ENCODE results near the gene DYNC1I2.

The DYNC1I2 gene

DNA sequence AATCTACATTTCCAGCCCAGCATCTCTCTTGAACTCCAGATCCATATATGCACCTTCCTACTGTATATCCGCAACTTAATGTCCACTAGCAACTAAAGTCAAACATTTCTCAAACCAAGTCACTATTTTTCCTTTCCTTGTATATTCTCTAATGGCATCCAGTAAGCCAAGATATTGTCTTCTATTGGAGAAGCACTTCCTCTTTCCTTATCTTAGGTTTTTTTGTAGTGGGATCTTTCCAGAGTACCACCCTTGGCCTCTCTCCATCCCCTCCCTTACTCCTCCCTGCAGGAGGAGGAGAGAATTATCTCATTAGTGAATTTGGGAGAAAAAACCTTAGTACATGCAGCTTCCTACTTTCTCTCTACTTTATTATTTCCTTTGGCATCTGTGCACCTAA lies 8.7 kb upstream of the DYNC1I2 start:
- Histone ChIP-seq H3K36me3 (ENCODE audit: insufficient read depth, low read length) (no peaks in the 10 kb centered on the region), H3K4me1 (ENCODE audit: control insufficient read depth, insufficient read depth, low read length) (no peaks in the 10 kb centered on the region), H3K9ac (ENCODE audit: low read depth, low read length) (no peak overlapping the region), H3K9me3 (replicated peaks; ENCODE audit: low read length) (no peaks in the 10 kb centered on the region), H3K4me3 (ENCODE audit: low read length) (no peak overlapping the region), H3K27me3 (ENCODE audit: control insufficient read depth, insufficient read depth, low read length) (no peaks in the 10 kb centered on the region), H3K4me2 (ENCODE audit: low read length) (no peak overlapping the region)

DNA sequence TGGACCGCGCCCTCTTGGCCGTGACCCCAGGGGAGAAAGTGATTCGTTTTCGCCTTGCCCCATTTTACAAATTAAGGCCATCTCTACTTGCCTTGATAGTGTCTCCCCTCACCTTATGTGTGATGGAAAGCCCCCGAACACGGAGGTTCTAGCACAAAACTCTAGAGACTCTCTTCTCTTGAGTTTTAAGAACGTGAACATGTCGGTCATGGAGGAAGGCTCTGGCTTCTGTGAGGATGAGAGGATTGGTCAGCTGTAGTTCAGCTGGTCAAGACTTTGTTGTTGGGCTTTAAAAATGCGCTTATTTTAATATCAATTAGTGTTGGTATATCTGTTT lies 828 bp downstream of the DYNC1I2 start:
- no peaks in the 10 kb centered on the region for H3K27me3 ChIP-seq (ENCODE audit: control insufficient read depth, insufficient read depth, low read length)
- peak overlapping the region; percentile 94 for H3K4me2 ChIP-seq (ENCODE audit: low read length)
- H3K36me3 ChIP-seq (ENCODE audit: insufficient read depth, low read length): peaks cover 23% of the 10 kb centered on the region
- H3K4me3 ChIP-seq (ENCODE audit: low read length): peak overlapping the region; percentile 88
- no peaks in the 10 kb centered on the region for H3K9me3 ChIP-seq (replicated peaks; ENCODE audit: low read length)
- peaks cover 6% of the 10 kb centered on the region for H3K4me1 ChIP-seq (ENCODE audit: control insufficient read depth, insufficient read depth, low read length)
- peak overlapping the region; percentile 98 for H3K9ac ChIP-seq (ENCODE audit: low read depth, low read length)

DNA sequence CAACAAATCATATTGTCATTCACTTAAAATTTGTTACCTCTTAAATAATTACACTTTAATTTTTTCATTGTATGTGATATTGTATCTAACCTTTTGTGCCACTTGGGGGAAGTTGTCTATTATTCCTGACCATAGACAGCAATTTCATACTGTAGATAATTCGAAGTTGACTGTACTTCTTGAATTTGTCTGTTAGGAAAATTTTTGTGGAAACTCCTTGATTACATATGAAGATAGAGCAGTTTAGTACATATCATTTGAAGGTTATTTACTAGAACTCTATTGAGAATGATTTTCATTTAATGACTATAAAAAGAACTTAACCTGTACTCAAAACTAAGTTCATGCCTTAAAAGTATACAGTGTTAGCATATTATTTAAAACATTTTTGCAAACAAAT lies 5.1 kb downstream of the DYNC1I2 start:
- H3K9ac ChIP-seq (ENCODE audit: low read depth, low read length): no peak overlapping the region
- peaks cover 59% of the 10 kb centered on the region for H3K36me3 ChIP-seq (ENCODE audit: insufficient read depth, low read length)
- H3K27me3 ChIP-seq (ENCODE audit: control insufficient read depth, insufficient read depth, low read length): no peaks in the 10 kb centered on the region

DNA sequence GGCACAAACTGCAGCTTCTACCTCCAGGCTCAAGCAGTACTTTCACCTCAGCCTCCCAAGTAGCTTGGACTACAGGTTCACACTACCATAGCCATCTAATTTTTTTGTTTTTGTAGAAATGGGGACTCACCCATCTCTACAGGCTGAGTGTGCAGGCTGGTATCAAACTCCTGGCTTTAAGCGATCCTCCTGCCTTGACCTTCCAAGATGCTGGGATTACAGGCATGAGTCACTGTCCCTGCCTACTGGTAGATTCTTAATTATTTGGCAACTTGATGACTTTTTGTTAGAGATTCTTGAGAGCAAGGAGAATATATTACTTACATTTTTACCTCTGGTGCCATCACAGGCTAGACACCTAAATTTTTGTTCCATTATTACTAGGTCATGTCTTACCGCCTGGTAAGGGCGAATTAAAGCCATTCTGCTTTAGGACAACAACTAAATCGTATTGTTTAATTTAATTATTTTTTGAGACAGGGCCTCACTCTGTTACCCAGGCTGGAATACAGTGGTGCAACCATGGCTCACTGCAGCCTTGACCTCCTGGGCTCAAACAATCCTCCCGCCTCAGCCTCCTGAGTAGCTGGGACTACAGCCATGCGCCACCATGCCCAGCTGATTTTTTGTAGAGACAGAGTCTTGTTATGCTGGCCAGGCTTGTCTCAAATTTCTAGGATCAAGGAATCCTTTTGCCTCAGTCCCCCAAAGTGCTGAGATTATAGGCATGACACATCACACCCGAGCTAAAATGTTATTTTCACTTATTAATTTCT lies 15.7 kb downstream of the DYNC1I2 start:
- no peak overlapping the region for H3K9ac ChIP-seq (ENCODE audit: low read depth, low read length)
- no peak overlapping the region for H3K4me3 ChIP-seq (ENCODE audit: low read length)
- H3K9me3 ChIP-seq (replicated peaks; ENCODE audit: low read length): no peaks in the 10 kb centered on the region
- no peak overlapping the region for H3K4me2 ChIP-seq (ENCODE audit: low read length)
- peaks cover 21% of the 10 kb centered on the region for H3K4me1 ChIP-seq (ENCODE audit: control insufficient read depth, insufficient read depth, low read length)
- peaks cover 21% of the 10 kb centered on the region for H3K36me3 ChIP-seq (ENCODE audit: insufficient read depth, low read length)
- H3K27me3 ChIP-seq (ENCODE audit: control insufficient read depth, insufficient read depth, low read length): no peaks in the 10 kb centered on the region

More for the DNA sequence above, 5.1 kb downstream of the DYNC1I2 start:
- Histone ChIP-seq H3K4me1 (ENCODE audit: control insufficient read depth, insufficient read depth, low read length) (peaks cover 6% of the 10 kb centered on the region), H3K4me2 (ENCODE audit: low read length) (no peak overlapping the region), H3K4me3 (ENCODE audit: low read length) (no peak overlapping the region), H3K9me3 (replicated peaks; ENCODE audit: low read length) (no peaks in the 10 kb centered on the region)

DNA sequence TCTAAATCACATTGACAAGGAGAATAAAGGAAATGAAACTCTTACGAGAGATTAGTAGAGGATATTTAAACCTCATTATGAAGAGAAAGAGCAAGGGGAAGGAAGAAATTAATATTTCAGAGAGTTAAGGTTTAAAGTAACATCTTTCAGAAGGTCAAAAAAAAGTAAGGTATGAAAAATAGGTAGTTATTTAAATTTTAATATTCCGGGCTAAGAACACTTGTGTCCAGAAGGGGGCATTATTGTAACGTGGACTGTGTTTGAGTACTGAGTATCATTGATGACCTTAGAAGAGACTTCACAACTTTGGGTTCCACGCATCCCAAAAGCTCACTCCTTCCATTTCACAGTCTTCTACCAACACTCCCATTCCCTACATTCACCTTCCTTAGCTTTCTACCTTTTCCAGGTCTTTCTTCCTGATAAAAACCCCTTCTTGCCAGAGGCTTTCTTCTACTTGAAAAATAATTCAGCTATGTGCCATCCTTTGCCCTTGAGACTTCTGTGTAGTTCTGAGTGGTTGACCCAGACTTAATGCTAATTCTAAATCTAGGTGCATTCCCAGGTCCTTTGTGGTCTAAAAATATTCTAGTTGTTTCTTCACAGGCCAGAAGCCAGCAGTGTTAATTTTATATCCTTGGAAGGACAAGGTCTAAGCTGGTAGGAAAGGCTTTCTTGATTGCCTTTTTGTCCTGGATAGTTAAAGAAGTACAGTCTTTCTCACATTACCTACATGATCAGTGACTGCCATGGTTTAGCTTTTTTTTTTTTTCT lies 16.5 kb downstream of the DYNC1I2 start:
- H3K36me3 ChIP-seq (ENCODE audit: insufficient read depth, low read length): peaks cover 20% of the 10 kb centered on the region
- H3K9ac ChIP-seq (ENCODE audit: low read depth, low read length): peak overlapping the region; percentile 18
- H3K27me3 ChIP-seq (ENCODE audit: control insufficient read depth, insufficient read depth, low read length): no peaks in the 10 kb centered on the region
- no peak overlapping the region for H3K4me2 ChIP-seq (ENCODE audit: low read length)
- no peak overlapping the region for H3K4me3 ChIP-seq (ENCODE audit: low read length)
- H3K9me3 ChIP-seq (replicated peaks; ENCODE audit: low read length): no peaks in the 10 kb centered on the region
- H3K4me1 ChIP-seq (ENCODE audit: control insufficient read depth, insufficient read depth, low read length): peaks cover 21% of the 10 kb centered on the region

DNA sequence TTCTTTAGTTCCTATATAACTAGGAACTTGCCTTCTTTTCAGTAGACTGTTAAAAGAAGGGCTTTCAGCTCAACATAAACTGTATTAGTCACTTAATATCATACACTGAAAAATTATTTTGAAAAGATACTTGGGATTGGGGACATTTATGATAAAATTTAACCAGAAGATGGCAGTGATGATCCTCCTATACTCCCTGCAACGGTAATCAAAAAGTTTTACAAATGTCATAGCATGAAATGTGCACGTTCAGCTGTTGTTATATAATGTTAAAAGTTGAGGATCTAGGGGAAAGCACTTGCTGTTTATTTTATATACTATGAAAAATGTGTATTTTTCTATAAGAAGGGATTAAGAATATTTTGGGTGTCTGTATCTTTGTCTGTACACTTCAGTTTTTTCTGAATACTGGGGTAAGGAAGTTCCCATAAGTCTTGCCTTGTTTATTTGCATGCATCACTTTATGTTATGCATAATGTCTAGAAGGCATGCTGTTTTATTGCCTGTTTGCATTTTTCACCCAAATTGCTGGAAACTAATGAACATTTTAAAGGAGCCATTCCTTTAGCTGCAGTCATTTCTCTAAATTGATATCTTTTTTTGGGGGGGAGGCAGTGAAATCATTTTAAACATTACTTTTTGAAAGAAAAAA lies 19.0 kb downstream of the DYNC1I2 start:
- H3K4me3 ChIP-seq (ENCODE audit: low read length): no peak overlapping the region
- H3K4me1 ChIP-seq (ENCODE audit: control insufficient read depth, insufficient read depth, low read length): peaks cover 24% of the 10 kb centered on the region
- H3K36me3 ChIP-seq (ENCODE audit: insufficient read depth, low read length): peaks cover 19% of the 10 kb centered on the region
- H3K27me3 ChIP-seq (ENCODE audit: control insufficient read depth, insufficient read depth, low read length): no peaks in the 10 kb centered on the region
- H3K4me2 ChIP-seq (ENCODE audit: low read length): no peak overlapping the region
- H3K9me3 ChIP-seq (replicated peaks; ENCODE audit: low read length): no peaks in the 10 kb centered on the region
- no peak overlapping the region for H3K9ac ChIP-seq (ENCODE audit: low read depth, low read length)

DNA sequence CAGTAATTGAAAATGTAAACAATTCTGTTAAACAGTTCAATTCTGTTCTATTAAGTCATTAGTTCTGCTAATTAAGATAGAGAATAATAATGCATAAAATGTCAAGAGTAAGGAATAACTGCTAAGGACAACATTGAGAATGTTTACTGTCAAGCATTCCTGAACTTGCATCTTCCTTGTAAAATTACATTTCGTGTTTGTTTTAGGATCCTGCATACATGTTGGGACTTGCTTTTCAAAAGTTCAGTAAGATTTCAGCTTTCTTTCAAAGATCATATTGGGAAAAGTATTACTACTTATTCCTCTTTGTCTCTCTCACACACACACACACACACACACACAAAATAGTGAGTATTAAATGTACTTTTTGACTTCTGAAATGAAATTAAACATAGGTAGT lies 20.5 kb downstream of the DYNC1I2 start:
- H3K4me1 ChIP-seq (ENCODE audit: control insufficient read depth, insufficient read depth, low read length): peaks cover 29% of the 10 kb centered on the region
- H3K4me2 ChIP-seq (ENCODE audit: low read length): no peak overlapping the region
- H3K9me3 ChIP-seq (replicated peaks; ENCODE audit: low read length): no peaks in the 10 kb centered on the region
- no peak overlapping the region for H3K4me3 ChIP-seq (ENCODE audit: low read length)
- H3K9ac ChIP-seq (ENCODE audit: low read depth, low read length): no peak overlapping the region
- H3K36me3 ChIP-seq (ENCODE audit: insufficient read depth, low read length): peaks cover 14% of the 10 kb centered on the region
- no peaks in the 10 kb centered on the region for H3K27me3 ChIP-seq (ENCODE audit: control insufficient read depth, insufficient read depth, low read length)

DNA sequence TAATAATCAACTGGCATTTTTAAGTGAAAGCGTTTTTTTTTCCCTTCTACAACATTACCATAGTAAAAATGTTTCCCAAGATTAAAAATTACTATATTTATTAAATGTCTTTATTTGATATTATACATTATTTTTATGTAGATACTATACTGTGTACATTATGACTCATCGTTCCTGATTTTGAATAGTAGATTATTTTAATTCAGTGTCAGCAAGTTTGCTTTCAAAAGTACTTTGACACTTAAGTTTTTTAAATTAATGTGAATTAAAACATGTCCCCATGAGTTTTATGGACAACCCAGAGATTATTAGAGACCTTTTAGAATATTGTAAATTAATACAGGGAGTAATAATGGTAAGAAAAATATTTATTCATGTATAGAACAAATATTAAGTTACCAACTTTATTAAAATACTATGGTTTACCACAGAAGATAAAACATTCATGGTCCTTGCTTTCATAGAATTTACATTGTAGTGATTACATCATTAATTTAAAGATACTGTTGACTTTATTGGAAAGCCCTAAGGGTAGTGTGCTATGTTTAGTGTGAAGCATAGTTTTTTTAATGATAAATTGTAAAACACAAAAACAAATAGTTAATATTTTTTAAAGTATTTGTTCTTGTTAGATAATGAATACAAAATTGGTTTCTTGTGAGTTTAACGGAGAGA lies 21.9 kb downstream of the DYNC1I2 start:
- Histone ChIP-seq H3K36me3 (ENCODE audit: insufficient read depth, low read length) (peaks cover 11% of the 10 kb centered on the region), H3K27me3 (ENCODE audit: control insufficient read depth, insufficient read depth, low read length) (no peaks in the 10 kb centered on the region), H3K4me3 (ENCODE audit: low read length) (no peak overlapping the region), H3K9me3 (replicated peaks; ENCODE audit: low read length) (no peaks in the 10 kb centered on the region), H3K4me2 (ENCODE audit: low read length) (no peak overlapping the region), H3K4me1 (ENCODE audit: control insufficient read depth, insufficient read depth, low read length) (peaks cover 37% of the 10 kb centered on the region), H3K9ac (ENCODE audit: low read depth, low read length) (no peak overlapping the region)

DNA sequence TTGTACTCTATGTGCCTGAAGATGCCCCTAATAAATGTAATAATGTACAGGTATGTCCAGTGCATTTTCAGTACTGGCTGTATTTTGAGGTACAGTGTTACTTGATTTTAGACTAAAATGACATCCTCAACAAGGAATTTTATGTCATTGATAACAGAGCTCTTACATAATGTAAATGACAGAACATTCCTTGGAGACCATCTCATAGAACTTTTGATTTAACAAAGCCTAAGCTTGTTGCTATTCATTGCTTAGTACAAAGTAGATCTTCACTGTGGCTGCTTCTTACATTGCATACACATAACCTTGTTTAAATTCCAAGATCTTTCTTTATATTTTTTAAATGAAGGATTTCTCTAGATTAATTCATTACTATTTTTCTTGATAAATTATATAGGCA lies 24.1 kb downstream of the DYNC1I2 start:
- Histone ChIP-seq H3K36me3 (ENCODE audit: insufficient read depth, low read length) (peaks cover 20% of the 10 kb centered on the region), H3K4me1 (ENCODE audit: control insufficient read depth, insufficient read depth, low read length) (peaks cover 31% of the 10 kb centered on the region), H3K27me3 (ENCODE audit: control insufficient read depth, insufficient read depth, low read length) (no peaks in the 10 kb centered on the region), H3K9ac (ENCODE audit: low read depth, low read length) (peak overlapping the region; percentile 59), H3K9me3 (replicated peaks; ENCODE audit: low read length) (no peaks in the 10 kb centered on the region), H3K4me3 (ENCODE audit: low read length) (no peak overlapping the region), H3K4me2 (ENCODE audit: low read length) (peak overlapping the region; percentile 66)

DNA sequence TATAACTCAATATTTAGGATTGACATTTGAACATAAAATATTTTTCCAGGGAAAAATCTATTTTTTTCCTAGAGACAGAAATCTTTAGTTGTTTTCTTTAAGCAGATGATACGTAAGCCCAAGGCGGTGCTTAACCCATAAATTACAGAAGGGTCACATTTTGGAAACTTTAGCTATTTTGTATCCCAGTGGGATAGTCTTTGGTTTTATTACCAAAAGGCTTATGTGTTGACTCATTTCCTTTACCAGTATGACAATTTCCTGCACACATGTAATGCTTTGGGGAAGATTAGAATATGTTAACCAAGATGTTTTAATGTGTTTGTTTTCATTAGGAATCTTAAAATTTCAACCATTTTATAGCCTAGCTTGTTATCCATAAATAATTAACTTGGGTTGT lies 24.8 kb downstream of the DYNC1I2 start:
- no peaks in the 10 kb centered on the region for H3K27me3 ChIP-seq (ENCODE audit: control insufficient read depth, insufficient read depth, low read length)
- peak overlapping the region; percentile 59 for H3K9ac ChIP-seq (ENCODE audit: low read depth, low read length)
- H3K4me2 ChIP-seq (ENCODE audit: low read length): peak overlapping the region; percentile 66
- H3K4me3 ChIP-seq (ENCODE audit: low read length): peak overlapping the region; percentile 43
- H3K36me3 ChIP-seq (ENCODE audit: insufficient read depth, low read length): peaks cover 20% of the 10 kb centered on the region
- no peaks in the 10 kb centered on the region for H3K9me3 ChIP-seq (replicated peaks; ENCODE audit: low read length)
- H3K4me1 ChIP-seq (ENCODE audit: control insufficient read depth, insufficient read depth, low read length): peaks cover 30% of the 10 kb centered on the region

DNA sequence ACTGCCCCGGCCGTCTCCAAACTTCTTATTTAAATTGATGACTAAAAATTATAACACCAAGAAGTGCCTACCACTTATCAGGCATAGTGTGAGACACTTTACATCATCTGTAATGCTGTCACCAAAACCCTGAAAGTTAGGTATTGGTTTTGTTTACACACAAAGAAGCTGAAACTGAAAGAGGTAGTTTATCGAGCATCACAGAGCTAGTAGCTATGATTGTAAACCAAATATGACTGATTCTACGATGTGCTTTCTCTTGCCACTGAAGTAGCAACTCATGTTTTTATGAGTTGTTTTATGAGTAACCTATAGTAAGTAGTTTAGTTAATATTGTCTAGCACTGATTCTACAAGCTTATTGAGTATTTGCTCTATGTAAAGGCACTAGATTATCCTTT lies 31.5 kb downstream of the DYNC1I2 start:
- Histone ChIP-seq H3K36me3 (ENCODE audit: insufficient read depth, low read length) (peaks cover 53% of the 10 kb centered on the region), H3K27me3 (ENCODE audit: control insufficient read depth, insufficient read depth, low read length) (no peaks in the 10 kb centered on the region), H3K9ac (ENCODE audit: low read depth, low read length) (no peak overlapping the region), H3K9me3 (replicated peaks; ENCODE audit: low read length) (no peaks in the 10 kb centered on the region), H3K4me3 (ENCODE audit: low read length) (no peak overlapping the region), H3K4me1 (ENCODE audit: control insufficient read depth, insufficient read depth, low read length) (peaks cover 4% of the 10 kb centered on the region), H3K4me2 (ENCODE audit: low read length) (no peak overlapping the region)
